Tibial artery (tissue), 4 donors: Measurements from ENCODE around the gene C21orf91.

Experiments
- DNase-seq, 2 donors: peaks; one replicate each; pipeline ENCODE4 v3.0.0-alpha.2; 2019
- H3K27ac ChIP-seq, 2 donors: fragments of 200-600 bp; sonication (generic) in 1 of 2; 1 replicate in 1 of 2; 2 replicates in 1 of 2; pipeline ENCODE4 v1.5.1; 2018 to 2019; ENCODE audit warnings: mild to moderate bottlenecking in 1 of 2
- H3K27me3 ChIP-seq, 2 donors: fragments of 200-600 bp; sonication (generic) in 1 of 2; one replicate each; pipeline versions ENCODE4 v1.5.1 to v1.6.0; 2016 to 2019
- H3K36me3 ChIP-seq, 3 donors: fragments of 200-600 bp; sonication (generic) in 2 of 3; one replicate each; pipeline ENCODE4 v1.5.1; 2016 to 2019; ENCODE audit warnings: mild to moderate bottlenecking in 2 of 3
- H3K4me1 ChIP-seq, 4 donors: fragments of 200-600 bp; sonication (generic) in 2 of 4; 1 replicate in 3 of 4; 2 replicates in 1 of 4; pipeline ENCODE4 v1.5.1; 2016 to 2019
- H3K4me3 ChIP-seq, 2 donors: fragments of 200-600 bp; sonication (generic) in 1 of 2; 1 replicate in 1 of 2; 2 replicates in 1 of 2; pipeline ENCODE4 v1.5.1; 2018 to 2019; ENCODE audit warnings: mild to moderate bottlenecking in 2 of 2
- H3K9me3 ChIP-seq, 3 donors: fragments of 200-600 bp; sonication (generic) in 1 of 3; one replicate each; pipeline ENCODE4 v1.5.1; 2016 to 2019
- intact Hi-C: fragments of 100-400 bp; cut with DNase I; formaldehyde crosslinking; loops from one replicate; pipeline ENCODE4 v1.15.0; 2023; ENCODE audit warnings: low total_unique reads
- TF ChIP-seq, protein P1 (sequence below), 2 experiments: fragments of 200-600 bp in 1 of 2; fragments of 450-650 bp in 1 of 2; IDR thresholded peaks; one replicate each; pipeline ENCODE4 v1.5.1; 2017 to 2019; ENCODE audit warnings: antibody characterized with exemption in 2 of 2, mild to moderate bottlenecking in 1 of 2, moderate library complexity in 1 of 2

The C21orf91 gene

DNA sequence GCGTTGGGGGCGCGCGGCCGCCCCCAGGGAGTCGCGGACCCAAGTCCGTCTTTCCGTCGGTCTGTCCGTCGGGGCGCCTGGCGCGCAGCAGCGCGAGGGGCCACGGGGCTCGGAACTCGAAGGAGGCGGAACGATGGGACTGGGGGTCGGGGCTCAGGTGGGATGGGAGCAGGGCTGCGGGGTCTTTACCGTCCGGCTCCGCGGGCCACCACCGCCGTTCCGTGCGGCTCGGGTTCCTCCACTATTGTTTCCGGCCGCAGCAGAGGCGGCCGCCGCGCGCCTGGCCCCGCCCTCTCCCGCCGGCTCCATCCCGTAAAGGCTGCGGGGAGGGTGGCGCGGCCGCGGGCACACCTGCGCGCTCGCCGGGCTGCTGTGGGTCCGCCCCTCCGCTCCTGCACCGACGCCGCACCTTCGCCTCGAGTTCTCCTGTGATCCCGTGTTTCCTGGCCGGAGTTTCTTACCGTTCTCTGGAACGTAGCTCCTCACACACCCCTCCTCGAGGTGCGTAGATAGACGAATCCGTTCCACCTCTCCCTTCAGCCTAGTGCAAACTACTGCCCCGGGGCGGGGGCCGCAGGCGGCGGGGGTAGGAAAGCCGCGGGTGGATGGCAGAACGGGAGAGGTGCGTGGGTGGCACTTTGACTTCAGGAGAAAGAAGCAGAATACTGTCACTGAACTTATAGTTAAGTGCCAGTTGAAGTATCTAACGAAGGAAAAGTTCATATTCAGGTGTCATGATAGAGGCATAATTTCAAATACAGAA is at the start of gene C21orf91:
C21orf91 (minus strand) TSS at position 243 of the 763 bp plus-strand sequence. CDS start 1,038 bp downstream, outside the sequence.
- peak within 1 kb of the TSS; percentile 98 to 99 for H3K4me3 ChIP-seq
- TF ChIP-seq, protein P1, sequence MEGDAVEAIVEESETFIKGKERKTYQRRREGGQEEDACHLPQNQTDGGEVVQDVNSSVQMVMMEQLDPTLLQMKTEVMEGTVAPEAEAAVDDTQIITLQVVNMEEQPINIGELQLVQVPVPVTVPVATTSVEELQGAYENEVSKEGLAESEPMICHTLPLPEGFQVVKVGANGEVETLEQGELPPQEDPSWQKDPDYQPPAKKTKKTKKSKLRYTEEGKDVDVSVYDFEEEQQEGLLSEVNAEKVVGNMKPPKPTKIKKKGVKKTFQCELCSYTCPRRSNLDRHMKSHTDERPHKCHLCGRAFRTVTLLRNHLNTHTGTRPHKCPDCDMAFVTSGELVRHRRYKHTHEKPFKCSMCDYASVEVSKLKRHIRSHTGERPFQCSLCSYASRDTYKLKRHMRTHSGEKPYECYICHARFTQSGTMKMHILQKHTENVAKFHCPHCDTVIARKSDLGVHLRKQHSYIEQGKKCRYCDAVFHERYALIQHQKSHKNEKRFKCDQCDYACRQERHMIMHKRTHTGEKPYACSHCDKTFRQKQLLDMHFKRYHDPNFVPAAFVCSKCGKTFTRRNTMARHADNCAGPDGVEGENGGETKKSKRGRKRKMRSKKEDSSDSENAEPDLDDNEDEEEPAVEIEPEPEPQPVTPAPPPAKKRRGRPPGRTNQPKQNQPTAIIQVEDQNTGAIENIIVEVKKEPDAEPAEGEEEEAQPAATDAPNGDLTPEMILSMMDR (IDR thresholded peaks at IDR 0.05), result no peak
- peak; percentile 89 to 92 for DNase-seq
- H3K27me3 ChIP-seq, result no peaks in the 10 kb centered on the region
- no peaks in the 10 kb centered on the region for H3K9me3 ChIP-seq
- intact Hi-C loops, result loop anchor here (2.0 kb wide), 1 partner anchor 206 kb away; the partner anchor contains the start of gene BTG3
- H3K4me1 ChIP-seq, result peaks cover 0 to 23% (median 8%) of the 10 kb centered on the region in 4 donors
- peak within 1 kb of the TSS; percentile 92 to 93 for H3K27ac ChIP-seq
- H3K36me3 ChIP-seq, result peaks cover 0 to 3% (median 0%) of the 10 kb centered on the region in 3 donors

DNA sequence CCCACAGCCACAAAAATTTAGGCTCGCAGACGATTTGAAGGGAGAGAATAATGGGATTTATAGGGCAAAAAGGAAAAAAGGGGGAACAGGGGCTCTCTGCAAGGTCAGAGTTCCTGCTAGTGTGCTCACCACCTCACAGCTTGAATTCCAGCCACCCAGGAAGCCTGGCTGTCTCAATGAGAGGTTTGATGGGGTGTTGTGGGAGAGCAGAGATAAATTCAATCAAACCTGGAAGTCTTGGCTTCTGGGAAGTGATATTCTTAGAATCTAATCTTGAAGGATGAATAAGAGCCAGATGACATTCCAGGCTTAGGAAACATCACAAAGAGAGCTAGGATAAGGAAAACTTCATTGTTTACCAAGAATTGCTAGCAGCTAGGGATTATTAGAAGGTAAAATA is 47.4 kb upstream of the C21orf91 start:
- H3K27ac ChIP-seq, result no peak overlapping the region
- no peaks in the 10 kb centered on the region for H3K36me3 ChIP-seq
- H3K27me3 ChIP-seq, result no peaks in the 10 kb centered on the region
- TF ChIP-seq, protein P1 (IDR thresholded peaks at IDR 0.05), result no peak
- H3K4me3 ChIP-seq, result no peak overlapping the region
- peaks cover 0 to 13% (median 0%) of the 10 kb centered on the region in 3 donors for H3K9me3 ChIP-seq
- DNase-seq, result no peak
- H3K4me1 ChIP-seq, result no peaks in the 10 kb centered on the region
- intact Hi-C loops, result no loop called here

DNA sequence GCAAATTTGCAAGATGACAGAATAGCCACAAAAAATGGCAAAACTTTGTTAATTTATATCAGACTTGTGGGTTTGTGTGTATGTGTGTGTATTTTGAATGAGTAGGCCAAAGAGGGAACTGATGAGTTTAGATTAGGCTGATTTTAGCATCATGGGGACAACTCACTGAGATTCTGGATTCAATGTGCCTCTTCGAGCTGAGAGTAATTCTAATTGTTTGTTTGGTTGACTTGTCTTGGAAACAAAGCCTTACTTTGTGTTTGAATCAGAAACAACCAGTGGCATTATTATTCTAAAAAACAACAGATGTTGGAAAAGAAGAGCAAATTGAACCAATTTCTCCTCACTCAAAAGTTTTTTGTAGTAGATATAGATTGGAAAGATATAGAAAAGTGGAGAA is 40.5 kb upstream of the C21orf91 start:
- Histone ChIP-seq H3K9me3 (no peaks in the 10 kb centered on the region), H3K4me3 (no peak overlapping the region), H3K36me3 (no peaks in the 10 kb centered on the region), H3K4me1 (peaks cover 0 to 17% (median 2%) of the 10 kb centered on the region in 4 donors), H3K27ac (no peak overlapping the region), H3K27me3 (no peaks in the 10 kb centered on the region)
- no peak for DNase-seq
- intact Hi-C loops, result no loop called here
- TF ChIP-seq, protein P1 (IDR thresholded peaks at IDR 0.05), result no peak

DNA sequence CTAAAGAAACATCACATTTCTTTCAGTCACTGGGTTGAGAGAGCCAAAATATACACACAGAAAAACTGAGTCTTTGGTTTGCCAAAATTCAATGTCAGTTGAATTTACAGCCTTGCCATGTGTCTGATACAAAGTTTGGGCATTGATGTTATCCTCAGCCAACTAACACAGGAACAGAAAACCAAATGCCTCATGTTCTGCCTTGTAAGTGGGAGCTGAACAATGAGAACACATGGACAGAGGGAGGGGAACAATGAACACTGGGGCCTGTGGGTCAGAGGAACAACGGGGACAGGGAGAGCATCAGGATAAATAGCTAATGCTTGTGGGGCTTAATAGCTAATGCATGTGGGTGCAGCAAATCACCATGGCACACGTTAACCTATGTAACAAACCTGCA is 39.6 kb upstream of the C21orf91 start:
- intact Hi-C loops, result no loop called here
- Histone ChIP-seq H3K4me1 (peaks cover 0 to 17% (median 2%) of the 10 kb centered on the region in 4 donors), H3K36me3 (no peaks in the 10 kb centered on the region), H3K9me3 (no peaks in the 10 kb centered on the region), H3K27ac (no peak overlapping the region), H3K4me3 (no peak overlapping the region), H3K27me3 (no peaks in the 10 kb centered on the region)
- DNase-seq, result no peak
- TF ChIP-seq, protein P1 (IDR thresholded peaks at IDR 0.05), result no peak

DNA sequence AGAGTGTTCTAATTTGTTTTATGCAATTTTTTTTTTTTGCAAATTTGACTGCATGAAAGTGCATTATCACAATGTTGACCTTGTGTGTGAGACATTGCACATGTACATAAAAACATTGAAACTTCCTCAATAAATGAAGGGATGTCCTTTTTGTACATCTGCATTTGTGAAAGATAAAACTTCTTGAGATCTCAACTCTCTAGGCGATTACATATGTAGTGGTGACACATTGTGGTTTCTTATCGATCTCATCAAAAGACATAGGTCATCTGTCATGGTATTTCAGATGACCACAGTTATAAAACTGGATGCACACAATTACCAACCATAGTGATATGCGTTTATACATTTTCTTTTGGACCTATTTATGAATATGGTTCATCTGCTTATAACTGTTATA is 35.6 kb upstream of the C21orf91 start:
- TF ChIP-seq, protein P1 (IDR thresholded peaks at IDR 0.05), result no peak
- Histone ChIP-seq H3K4me3 (no peak overlapping the region), H3K4me1 (peaks cover 0 to 17% (median 2%) of the 10 kb centered on the region in 4 donors), H3K36me3 (no peaks in the 10 kb centered on the region), H3K9me3 (peaks cover 0 to 3% (median 0%) of the 10 kb centered on the region in 3 donors), H3K27ac (no peak overlapping the region), H3K27me3 (no peaks in the 10 kb centered on the region)
- DNase-seq, result no peak
- intact Hi-C loops, result no loop called here
